Posterior vena cava (tissue), 2 donors: ENCODE data around the gene CGB5. TPM values are rescaled to one million over a fixed set of nuclear protein-coding genes. Genes with fewer than 3 reads are reported as not detected.
"Not testable (repeated sequence)": the region's sequence is repeated elsewhere in the genome, so short reads cannot be mapped to it uniquely, and the experiment has no call there.

Experiments used
- DNase-seq: peaks from one replicate; pipeline ENCODE4 v3.0.0-alpha.2; 2020; ENCODE audit warnings: low spot score
- intact Hi-C, 2 donors: fragments of 100-400 bp; cut with DNase I; formaldehyde crosslinking; loops; one replicate each; pipeline versions ENCODE4 v1.14.1 to v1.14.2; 2022 to 2023
- total RNA-seq, 2 donors: library from RNA; stranded (reverse); fragmentation: NEBNext Ultra II Directional; extraction: Animal tissue kit (Norgen Biotek cat#: 25700); gene quantifications; one replicate each; pipeline ENCODE4 v1.2.1, GENCODE V29; 2021
- donor health status: DM: yes; HTN: yes; CAD: no.
- donor health status: DM: yes; HTN: yes; CAD: no.

CGB5 gene
- total RNA-seq, 2 donors from 2014 or later = not detected

DNA sequence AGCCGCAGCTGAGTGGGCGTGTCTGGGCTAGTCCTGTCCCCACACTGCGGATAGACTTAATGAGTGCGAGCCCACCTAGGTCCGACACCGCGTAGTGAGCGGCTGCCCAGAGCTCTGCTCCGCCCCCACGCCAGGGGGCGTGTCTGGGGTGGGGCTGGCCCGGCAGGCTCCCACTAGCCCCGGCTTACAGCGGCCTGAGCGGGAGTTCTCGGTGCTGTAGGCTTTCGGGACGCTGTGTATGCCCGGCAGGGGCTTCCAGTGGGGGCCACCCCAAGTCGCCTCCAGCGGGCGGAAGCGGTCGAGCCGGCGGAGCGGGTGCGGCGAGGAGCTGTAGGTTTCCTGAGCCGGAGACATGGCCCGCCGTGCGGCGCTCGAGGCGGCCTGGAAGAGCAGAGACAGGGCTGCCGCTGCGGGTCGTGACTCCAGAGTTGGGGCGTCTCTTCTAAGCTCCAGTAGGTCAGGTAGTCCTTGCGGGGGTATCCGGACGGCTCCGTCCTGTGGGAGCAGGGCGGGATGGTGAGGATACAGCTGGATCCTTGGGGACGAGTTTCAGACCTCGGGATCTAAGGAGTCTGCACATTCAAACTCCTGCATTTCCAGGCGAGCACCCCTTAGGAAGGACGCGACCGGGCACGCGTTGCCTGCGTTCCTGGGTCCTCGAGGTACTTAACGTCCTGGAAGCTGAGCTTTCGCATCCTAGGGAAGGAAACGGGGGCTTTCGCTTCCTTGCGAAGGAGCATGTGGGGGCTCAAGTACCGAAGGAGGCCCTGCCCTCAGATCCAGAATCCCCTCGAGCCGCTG, 12.7 kb downstream of the CGB5 start:
- no peak for DNase-seq

DNA sequence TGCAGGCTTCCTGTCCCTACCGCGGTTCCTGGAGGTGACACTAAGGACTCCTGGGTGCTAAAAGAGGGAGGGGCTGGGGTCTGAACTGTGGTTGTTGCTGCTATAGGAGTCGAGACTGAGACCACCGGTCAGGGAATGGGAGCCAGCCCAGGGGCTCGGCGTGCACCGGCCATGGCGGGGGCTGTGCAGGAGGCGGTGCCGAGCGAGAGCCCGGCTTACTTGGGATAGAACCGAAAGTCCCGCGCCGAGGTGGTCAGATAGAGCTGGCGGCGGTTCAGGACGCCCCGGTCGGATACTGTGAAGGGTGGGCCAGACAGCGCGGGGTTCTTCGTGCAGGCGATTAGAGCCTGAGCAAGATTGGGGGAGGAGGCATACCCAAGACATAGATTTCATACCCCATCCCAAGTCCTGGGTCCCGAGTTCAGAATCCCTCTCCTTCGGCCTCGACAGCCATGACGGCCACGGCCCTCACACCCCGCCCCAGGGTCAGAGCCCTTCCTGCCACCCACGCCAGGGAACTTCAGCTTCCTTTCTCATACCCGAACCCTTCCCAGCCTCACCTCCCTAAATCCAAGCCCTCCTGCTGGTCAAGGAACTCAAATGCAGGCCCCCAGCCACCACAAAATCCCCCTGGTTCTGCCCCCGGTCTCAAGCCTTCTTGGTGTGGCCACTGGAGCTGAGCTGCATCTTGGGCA, 13.4 kb downstream of the CGB5 start:
- intact Hi-C loops = not testable (repeated sequence)

More for the DNA sequence above, 12.7 kb downstream of the CGB5 start:
- intact Hi-C loops = no loop called here

DNA sequence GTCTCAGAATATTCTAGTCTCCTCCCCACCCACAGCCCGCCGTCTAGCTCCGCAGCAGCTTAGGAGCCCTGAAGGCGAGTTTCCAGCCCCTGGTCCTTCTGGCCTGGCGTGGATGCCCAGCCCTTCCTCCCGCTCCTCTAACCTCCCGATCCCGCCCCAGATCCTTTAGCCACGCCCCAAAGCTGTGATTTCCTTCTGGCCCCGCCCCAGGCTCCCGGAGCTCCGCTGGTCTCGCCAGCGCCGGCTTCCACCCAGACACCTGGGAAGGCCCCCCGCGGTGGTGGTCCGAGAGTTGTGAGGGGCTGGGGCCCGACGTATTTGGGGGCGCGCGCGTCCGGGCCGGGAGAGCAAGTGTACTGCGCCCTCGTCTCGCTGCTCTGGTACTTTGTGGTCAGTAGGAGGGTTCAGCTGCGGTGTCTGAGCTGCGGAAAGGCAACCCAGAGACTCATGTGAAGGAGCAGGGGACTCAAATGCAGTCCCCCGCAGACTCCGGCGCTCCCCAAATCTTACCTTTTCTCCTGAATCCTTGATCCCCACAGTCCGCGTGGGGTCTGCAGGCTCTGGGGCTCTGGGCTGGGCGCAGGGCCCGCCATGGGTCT, 14.1 kb downstream of the CGB5 start, which contains the start of gene CGB7:
Gene CGB7, minus strand, starts transcription at position 114 of the 599 bp plus-strand sequence. CDS start 2,374 bp downstream, outside the sequence.
- intact Hi-C loops = no loop called here
- DNase-seq = peak; percentile 87

More for the DNA sequence above, 13.4 kb downstream of the CGB5 start:
- not testable (repeated sequence) for DNase-seq

DNA sequence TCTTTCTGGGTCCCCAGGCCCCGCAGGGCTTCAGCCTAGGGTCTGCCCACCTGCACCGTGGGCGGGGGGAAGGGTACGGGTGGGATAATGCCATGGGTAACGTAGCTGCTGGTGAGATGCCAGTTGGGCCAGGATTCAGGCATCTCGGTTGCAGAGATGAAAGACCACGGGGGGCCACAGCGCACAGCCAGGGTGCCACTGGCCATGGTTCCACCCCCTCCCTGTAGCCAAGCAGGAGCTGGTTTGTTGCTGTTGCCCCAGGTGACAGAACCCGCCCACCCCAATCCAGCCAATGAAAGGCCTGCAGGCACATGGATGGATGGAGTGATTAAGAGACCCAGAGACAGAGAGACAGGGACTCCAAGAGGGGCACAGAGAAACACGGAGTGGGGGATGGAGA, 14.9 kb downstream of the CGB5 start:
- intact Hi-C loops = no loop called here
- DNase-seq = no peak

DNA sequence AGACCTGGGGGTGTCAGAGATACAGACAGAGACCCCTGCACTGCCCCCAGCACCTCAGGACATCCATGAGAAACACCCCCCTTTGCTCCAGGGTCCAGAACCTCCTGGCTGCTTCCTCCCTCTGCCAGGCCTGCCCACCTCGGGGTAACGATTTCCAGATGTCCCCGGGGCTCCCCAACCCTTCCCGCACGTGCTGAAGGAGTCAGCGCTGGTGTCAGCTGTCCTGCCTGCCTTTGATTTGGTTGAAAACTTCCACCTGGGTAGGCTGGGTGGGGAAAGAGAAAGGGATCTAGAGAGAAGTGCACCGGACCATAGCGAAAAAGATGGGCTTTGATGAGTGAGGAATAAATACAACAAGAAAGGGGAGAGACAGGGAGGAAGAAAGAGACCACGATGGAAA, 15.4 kb downstream of the CGB5 start:
- intact Hi-C loops = no loop called here

DNA sequence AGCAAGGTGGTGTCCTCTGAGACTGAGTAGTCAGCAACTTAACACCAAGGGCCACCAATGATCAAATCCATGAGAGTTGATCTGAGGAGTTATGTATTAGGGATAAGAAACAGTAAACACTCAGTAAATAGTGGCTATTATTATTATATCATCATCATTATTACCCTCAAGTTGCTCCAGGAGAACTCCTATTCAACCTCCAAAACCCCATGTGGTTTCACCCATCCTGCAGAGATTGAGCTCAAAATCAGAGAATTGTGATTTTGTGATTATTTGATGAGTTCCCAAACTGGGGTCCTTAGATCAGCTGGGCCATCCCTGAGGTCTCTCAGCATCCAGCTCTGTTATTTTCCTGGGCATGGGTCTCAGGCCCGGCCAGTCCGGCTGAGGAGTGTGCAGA, 17.4 kb downstream of the CGB5 start:
- no peak for DNase-seq
- intact Hi-C loops = no loop called here

More for the DNA sequence above, 15.4 kb downstream of the CGB5 start:
- no peak for DNase-seq

DNA sequence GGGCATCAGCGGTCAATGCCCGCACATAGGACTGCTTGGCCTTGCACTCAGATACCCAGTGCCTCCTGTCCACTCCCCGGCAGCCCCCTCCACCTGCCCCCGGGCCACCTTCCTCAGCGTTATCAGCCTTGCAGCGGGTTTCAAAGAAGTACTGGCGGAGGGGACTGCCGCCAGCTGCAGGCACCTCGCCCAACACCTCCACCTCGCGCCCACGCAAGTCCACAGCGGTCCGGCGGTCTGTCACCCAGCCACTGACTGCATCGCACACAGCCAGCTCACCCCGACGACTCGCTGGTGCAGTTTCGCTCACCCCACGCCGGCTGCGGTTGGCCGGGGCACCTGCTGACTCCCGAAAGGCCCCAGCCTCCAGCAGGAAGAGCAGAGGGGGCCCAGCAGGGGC, 17.8 kb downstream of the CGB5 start:
- DNase-seq = no peak
- intact Hi-C loops = no loop called here

DNA sequence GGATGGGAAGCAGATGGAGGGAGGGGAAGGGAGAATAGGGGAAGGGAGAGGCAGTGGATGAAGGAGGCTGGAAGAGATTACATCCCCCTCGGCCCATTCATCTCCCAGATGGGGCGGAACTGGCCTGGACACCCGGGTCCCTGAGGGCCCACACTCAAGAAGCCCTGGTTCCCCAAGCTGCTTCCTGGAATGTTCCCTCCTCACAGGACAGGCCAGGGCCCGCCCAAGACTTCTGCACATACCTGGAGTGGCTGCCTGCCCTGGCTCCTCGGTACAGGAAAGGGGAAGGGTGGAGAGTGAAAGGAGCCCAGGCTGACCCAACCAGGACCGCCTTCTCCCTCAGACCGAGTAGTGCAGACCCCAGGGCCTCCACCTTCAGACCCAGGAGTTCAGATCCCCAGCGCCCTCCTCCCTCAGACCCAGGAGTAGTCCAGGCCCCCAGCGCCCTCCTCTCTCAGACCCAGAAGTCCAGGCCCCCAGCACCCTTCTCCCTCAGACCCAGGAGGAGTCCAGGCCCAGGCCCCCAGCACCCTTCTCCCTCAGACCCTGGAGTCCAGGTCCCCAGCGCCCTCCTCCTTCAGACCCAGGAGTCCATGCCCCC, 20.5 kb downstream of the CGB5 start:
- intact Hi-C loops = no loop called here
- DNase-seq = no peak

DNA sequence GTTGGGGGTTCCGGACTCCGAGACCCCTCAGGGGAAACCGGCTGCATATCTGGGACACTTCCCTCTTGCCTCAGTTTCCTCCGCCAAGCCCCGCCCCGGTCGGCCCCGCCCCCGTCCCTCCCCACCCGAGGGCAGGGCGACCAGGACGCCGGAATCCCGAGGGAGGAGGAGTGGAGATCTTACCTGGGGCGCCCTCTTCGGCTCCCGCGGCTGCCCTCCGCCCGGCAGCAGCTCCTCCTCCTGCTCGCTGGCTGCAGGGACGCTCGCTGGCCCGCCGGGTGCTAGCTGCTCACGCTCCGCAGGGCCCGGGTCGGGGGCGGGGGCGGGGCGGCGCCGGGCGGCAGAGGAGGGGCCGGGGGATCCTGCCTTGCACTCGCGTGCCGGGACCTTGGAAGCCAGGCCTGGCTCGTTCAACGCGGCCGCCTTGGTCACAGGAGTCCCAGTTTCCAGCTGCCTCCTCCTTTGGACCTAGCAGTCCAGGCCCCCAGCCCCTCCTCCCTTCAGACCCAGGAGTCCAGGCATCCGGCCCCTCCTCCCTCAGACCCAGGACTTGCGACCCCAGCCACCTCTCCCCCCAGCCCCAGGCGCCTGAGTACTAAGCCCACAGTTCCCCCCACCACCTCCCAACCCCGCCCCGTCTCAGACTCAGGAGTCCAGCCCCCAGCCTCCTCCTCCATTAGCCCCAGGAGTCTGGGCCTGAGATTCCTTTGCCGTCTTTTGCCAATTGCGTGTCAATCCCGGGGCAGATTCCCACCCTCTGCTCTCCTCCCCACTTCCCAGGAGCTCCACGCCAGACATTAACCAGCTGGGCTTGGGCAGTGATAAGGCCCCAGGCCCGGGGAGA, 21.3 kb downstream of the CGB5 start, which contains the start of gene NTF4:
Gene NTF4, minus strand, starts transcription at position 51 of the 844 bp plus-strand sequence. CDS start 2,821 bp downstream, outside the sequence.
- no peak for DNase-seq
- intact Hi-C loops = no loop called here

DNA sequence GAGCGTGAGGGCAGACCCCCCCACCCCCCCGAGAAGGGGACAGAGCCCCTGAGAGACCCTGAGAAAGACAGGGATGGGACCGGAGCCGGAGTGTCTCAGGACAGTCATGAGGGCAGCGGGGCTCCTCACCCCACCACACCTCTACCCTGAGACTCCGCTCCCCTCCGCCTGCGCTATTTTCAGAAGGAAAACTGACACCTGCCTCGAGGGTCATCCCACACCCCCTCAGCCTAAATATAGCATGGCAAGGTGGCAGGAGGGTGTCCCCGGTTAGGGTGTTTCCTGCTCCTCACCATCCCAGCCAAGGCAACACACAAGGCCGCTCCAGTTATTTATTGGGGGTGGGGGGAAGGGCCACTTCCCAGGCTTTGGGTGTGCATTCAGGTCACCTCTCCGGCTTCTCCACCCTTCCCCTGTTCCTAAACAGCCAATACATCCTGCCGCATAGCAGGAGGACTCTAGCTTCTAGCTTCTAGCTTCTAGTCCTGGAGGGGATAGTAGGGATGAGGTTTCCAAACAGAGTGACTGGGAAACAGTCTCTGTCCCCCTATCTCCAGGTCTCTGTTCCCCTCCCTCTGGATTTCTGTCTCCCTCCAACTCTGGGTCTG, 22.4 kb downstream of the CGB5 start:
- intact Hi-C loops = no loop called here
- DNase-seq = no peak

DNA sequence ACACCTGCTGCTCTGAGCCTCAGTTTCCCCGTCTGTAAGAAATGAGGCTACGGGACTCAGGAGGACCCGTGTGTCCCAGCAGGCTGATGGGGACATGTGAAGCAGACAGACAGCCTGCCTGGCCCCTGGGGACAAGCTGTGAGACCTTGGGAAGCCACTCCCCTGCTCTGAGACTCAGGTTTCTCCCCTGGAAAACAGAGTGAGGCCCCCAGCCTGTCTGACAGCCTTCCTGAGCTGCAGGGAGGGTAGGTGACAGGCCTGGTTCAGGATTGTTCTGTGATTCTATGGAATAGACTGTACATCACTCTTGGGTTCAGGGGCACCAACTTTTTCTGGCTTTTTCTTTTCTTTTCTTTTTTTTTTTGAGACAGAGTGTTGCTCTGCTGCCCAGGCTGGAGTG, 23.9 kb downstream of the CGB5 start:
- intact Hi-C loops = no loop called here

DNA sequence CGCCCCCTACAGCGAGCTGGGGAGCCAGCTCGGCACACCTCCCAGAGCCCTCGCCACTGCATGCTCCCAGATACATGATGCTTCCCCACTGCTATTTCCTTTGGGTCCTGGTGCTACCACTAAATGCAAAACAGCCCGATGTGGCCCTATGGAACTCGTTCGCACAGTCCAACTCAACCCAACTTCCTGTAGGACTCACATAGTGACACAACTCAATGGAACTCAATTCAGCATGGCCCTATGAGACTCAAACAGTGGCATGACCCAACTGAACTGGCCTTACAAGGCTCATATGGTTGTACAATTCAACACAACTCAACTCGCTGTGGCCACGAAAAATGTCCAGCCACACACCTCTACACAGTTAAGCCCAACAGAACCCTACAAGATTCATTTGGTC, 25.4 kb downstream of the CGB5 start:
- intact Hi-C loops = no loop called here

More for the DNA sequence above, 23.9 kb downstream of the CGB5 start:
- DNase-seq = no peak

DNA sequence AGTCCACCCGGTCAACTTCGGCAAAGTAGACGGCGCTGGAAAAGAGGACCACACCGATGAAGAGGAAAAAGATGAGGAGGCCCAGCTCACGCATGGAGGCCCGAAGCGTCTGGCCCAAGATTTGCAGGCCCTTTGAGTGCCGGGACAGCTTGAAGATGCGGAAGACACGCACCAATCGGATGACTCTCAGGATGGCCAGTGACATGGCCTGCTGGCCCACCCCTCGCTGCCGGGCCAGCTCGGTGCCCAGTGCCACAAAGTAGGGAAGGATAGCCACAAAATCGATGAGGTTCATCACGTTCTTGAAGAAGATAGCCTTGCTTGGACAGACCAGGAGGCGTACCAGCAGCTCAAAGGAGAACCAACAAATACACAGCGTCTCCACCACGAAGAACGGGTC, 26.8 kb downstream of the CGB5 start:
- no peak for DNase-seq
- intact Hi-C loops = no loop called here

More for the DNA sequence above, 25.4 kb downstream of the CGB5 start:
- DNase-seq = no peak

DNA sequence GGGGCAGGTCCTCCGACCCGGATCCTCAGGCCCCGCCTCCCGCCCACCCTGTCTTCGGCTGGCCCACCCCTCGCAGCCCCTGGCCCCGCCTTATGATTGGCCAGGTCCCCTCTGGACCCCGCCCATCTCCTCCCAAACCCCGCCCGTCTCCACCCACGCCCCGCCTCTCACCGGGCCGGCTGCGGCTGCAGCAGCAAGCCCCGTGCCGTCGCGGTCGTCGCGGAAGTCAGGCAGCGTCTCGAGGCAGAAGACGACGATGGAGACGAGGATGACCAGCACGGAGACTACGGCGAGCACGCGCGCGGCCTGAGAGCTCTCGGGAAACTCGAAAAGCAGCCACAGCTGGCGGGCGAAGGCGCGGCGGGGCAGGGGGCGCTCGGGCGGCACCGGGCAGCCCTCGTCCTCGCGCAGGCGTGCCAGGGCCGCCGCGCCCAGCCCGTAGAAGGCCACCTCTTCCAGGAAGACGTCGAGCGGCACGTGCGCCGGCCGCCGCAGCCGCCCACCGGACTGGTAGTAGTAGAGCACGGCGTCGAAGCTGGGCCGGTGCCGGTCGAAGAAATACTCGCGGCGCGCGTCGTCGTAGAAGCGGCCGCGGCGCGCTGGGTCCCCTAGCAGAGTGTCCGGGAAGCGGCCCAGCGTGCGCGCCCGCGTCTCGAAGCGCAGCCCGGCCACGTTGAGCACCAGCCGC, 28.4 kb downstream of the CGB5 start:
- intact Hi-C loops = no loop called here
- no peak for DNase-seq

DNA sequence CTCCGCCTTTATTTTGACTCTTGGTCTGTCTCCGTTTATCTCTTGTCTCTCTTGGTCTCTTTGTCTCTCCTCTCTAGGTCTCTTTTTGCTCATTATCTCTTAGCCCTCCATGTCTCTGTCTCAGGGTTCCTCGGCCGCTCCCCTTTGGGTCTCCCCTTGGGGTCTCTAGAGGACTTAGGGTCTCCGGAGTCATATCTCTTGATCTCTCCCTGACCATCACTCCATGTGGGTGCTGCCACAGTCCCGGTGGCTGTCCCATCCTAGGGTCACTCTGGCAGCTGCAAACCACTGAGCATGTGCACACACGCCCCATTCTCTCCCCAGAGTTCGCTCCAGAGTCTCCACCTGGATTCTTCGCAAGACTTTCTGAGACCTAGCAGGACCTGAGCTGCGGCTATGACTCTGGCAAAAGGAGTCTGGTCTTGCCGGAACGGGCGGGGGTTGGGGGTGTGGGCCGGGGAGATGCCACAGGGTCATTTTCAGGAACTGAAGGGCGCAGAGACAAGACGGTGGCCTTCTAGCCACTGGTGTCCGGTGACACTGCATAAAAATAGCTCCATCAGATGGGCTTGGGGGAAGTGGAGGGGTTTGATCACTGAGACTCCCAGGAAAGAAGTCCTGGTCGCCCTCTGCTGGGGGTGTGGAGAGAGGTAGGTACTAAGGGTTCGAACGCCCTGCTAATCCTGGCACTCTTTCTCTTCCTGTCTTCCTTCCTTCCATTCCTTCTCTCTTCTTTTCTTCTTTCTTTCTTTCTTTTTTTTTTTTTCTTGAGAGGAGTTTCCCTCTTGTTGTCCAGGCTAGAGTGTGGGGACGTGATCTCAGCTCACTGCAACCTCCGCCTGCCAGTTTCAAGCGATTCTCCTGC, 30.1 kb downstream of the CGB5 start:
- DNase-seq = no peak
- intact Hi-C loops = no loop called here

DNA sequence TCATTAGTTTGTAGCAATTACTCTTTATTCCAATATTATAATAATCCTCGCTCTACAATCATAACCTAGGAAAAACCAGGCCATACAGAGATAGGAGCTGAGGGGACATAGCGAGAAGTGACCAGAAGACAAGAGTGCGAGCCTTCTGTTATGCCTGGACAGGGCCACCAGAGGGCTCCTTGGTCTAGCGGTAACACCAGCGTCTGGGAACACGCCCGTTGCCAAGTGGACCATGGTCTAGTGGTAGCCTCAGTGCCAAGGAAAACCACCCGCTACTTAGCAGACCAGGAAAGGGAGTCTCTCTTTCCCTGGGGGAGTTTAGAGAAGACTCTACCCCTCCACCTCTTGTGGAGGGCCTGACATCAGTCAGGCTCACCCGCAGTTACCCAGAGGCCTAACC, 31.2 kb downstream of the CGB5 start:
- peak; percentile 88 for DNase-seq
- intact Hi-C loops = not testable (repeated sequence)

DNA sequence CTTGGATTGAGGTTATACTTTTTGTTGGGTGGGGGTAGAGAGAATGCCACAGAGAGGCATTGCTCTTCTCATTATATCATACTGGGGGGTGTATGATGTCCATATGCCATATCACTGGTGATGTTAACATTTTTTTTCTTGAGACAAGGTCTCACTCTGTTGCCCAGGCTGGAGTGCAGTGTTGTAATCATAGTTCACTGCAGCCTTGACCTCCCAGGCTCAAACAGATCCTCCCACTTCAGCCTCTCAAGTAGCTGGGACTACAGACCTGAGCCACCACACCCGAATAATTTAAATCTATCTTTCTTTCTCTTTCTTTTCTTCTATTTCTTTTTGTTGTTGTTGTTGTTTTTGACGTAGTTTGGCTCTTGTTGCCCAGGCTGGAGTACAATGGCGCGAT, 36.7 kb downstream of the CGB5 start:
- intact Hi-C loops = no loop called here
- no peak for DNase-seq
